Fibroblast of lung (primary cell): ENCODE data around the gene ADAM11.

Experiments
- EZH2 ChIP-seq: IDR thresholded peaks from 2 replicates; pipeline ENCODE4 v1.5.1; 2012; ENCODE audit warnings: low read length, control low read depth, mild to moderate bottlenecking; ENCODE audit errors: missing control alignments
- TF ChIP-seq, protein P1 (sequence below), 2 donors: IDR thresholded peaks in 1 of 2; conservative IDR thresholded peaks in 1 of 2; 1 replicate in 1 of 2; 2 replicates in 1 of 2; pipeline ENCODE4 v1.5.1; 2011 to 2012; ENCODE audit warnings: low read length in 2 of 2, control low read depth in 1 of 2, inconsistent platforms in 1 of 2, low read depth in 1 of 2, mild to moderate bottlenecking in 1 of 2

DNA sequence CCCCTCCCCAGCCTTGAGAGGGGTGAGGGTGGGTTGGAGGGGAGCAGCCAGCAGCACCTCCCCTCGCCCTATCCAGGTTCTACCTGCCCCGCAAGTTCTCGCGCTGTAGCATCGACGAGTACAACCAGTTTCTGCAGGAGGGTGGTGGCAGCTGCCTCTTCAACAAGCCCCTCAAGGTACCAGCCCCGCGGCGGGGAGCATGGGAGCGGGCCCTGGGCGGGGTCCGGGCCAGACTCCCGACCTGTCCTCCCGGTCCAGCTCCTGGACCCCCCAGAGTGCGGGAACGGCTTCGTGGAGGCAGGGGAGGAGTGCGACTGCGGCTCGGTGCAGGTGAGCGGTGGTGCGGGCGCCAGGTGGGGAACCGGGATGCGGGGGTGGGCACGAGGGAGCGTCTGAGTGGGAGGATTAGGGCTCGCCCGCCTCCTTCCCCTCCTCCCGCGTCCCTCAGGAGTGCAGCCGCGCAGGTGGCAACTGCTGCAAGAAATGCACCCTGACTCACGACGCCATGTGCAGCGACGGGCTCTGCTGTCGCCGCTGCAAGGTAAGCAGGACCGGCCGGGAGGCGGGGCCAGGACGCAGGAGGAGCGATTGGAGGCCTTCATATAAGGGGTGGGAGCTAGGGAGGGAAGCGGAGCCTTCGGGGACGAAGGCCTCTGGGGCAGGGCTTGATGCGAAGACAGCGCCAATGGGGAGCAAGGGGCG, 16.5 kb downstream of the ADAM11 start:
- TF ChIP-seq, protein P1, sequence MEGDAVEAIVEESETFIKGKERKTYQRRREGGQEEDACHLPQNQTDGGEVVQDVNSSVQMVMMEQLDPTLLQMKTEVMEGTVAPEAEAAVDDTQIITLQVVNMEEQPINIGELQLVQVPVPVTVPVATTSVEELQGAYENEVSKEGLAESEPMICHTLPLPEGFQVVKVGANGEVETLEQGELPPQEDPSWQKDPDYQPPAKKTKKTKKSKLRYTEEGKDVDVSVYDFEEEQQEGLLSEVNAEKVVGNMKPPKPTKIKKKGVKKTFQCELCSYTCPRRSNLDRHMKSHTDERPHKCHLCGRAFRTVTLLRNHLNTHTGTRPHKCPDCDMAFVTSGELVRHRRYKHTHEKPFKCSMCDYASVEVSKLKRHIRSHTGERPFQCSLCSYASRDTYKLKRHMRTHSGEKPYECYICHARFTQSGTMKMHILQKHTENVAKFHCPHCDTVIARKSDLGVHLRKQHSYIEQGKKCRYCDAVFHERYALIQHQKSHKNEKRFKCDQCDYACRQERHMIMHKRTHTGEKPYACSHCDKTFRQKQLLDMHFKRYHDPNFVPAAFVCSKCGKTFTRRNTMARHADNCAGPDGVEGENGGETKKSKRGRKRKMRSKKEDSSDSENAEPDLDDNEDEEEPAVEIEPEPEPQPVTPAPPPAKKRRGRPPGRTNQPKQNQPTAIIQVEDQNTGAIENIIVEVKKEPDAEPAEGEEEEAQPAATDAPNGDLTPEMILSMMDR (conservative IDR thresholded peaks at IDR 0.05 in 1 of 2, IDR thresholded peaks at IDR 0.05 in 1 of 2; ENCODE audit: low read depth in 1 of 2, low read length in 2 of 2) = no peak
- TF ChIP-seq EZH2 = no peak
